ENCODE results near the gene CAMK4. TPM values are rescaled to one million over a fixed set of nuclear protein-coding genes. Genes with fewer than 3 reads are reported as not detected.

Gene CAMK4
- total RNA-seq, 1 donor from 2014 or later = 34.5 TPM

- Mint-ChIP-seq H3K4me3 (ENCODE audit: unreplicated experiment) (no peak overlapping the region), H3K36me3 (ENCODE audit: low read depth, unreplicated experiment) (no peaks in the 10 kb centered on the region), H3K27me3 (ENCODE audit: unreplicated experiment) (no peaks in the 10 kb centered on the region), H3K4me1 (ENCODE audit: unreplicated experiment) (peaks cover 8% of the 10 kb centered on the region), H3K9me3 (ENCODE audit: unreplicated experiment) (no peaks in the 10 kb centered on the region), H3K27ac (ENCODE audit: unreplicated experiment) (no peak overlapping the region)
- TF ChIP-seq CTCF (IDR thresholded peaks at IDR 0.05; ENCODE audit: unreplicated experiment) = no peak
- DNase-seq (ENCODE audit: low spot score) = no peak
Observed at GRCh38 chr5:111528056-111528455, 303.9 kb downstream of the CAMK4 start.

- DNase-seq (ENCODE audit: low spot score) = peak; percentile 14
- Mint-ChIP-seq H3K27ac (ENCODE audit: unreplicated experiment) (peak overlapping the region; percentile 58), H3K4me3 (ENCODE audit: unreplicated experiment) (no peak overlapping the region), H3K27me3 (ENCODE audit: unreplicated experiment) (peaks cover 2% of the 10 kb centered on the region), H3K9me3 (ENCODE audit: unreplicated experiment) (no peaks in the 10 kb centered on the region), H3K4me1 (ENCODE audit: unreplicated experiment) (peaks cover 8% of the 10 kb centered on the region), H3K36me3 (ENCODE audit: low read depth, unreplicated experiment) (no peaks in the 10 kb centered on the region)
- no peak for TF ChIP-seq CTCF (IDR thresholded peaks at IDR 0.05; ENCODE audit: unreplicated experiment)
Observed at GRCh38 chr5:111530298-111530740, 306.1 kb downstream of the CAMK4 start.

GRCh38 chr5:111532886-111533582 is 308.9 kb downstream of the CAMK4 start:
- Mint-ChIP-seq H3K4me1 (ENCODE audit: unreplicated experiment) (peaks cover 8% of the 10 kb centered on the region), H3K27me3 (ENCODE audit: unreplicated experiment) (peaks cover 2% of the 10 kb centered on the region), H3K4me3 (ENCODE audit: unreplicated experiment) (no peak overlapping the region), H3K36me3 (ENCODE audit: low read depth, unreplicated experiment) (no peaks in the 10 kb centered on the region), H3K27ac (ENCODE audit: unreplicated experiment) (no peak overlapping the region), H3K9me3 (ENCODE audit: unreplicated experiment) (no peaks in the 10 kb centered on the region)
- TF ChIP-seq CTCF (IDR thresholded peaks at IDR 0.05; ENCODE audit: unreplicated experiment) = no peak
- DNase-seq (ENCODE audit: low spot score) = no peak

GRCh38 chr5:111535879-111536549 is 311.8 kb downstream of the CAMK4 start:
- Mint-ChIP-seq H3K27me3 (ENCODE audit: unreplicated experiment) (peaks cover 2% of the 10 kb centered on the region), H3K27ac (ENCODE audit: unreplicated experiment) (no peak overlapping the region), H3K9me3 (ENCODE audit: unreplicated experiment) (no peaks in the 10 kb centered on the region), H3K4me3 (ENCODE audit: unreplicated experiment) (no peak overlapping the region), H3K36me3 (ENCODE audit: low read depth, unreplicated experiment) (no peaks in the 10 kb centered on the region), H3K4me1 (ENCODE audit: unreplicated experiment) (no peaks in the 10 kb centered on the region)
- DNase-seq (ENCODE audit: low spot score) = no peak
- no peak for TF ChIP-seq CTCF (IDR thresholded peaks at IDR 0.05; ENCODE audit: unreplicated experiment)
